Fibroblast of skin of left quadriceps (primary cell): Measurements from ENCODE around the gene MT1A.

Source experiments
- DNase-seq, 2 experiments: peaks; one replicate each; pipeline ENCODE4 v3.0.0-alpha.2; 2013; ENCODE audit warnings: low read depth in 2 of 2

The MT1A gene

DNA sequence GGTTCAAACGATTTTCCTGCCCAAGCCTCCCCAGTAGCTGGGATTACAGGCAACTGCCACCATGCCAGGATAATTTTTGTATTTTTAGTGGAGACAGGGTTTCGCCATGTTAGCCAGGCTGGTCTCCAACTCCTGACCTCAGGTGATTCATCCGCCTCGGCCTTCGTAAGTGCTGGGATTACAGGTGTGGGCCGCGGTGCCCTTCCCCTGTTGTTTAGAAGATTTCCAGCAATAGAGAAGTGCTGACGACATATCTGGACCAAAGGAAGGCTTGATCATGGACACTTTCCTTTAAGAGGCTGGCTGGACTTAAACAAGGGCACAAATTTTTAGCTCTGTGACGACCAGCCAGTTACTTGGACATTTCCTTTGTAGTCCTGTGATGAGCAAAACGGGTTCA lies 7.3 kb upstream of the MT1A start:
- DNase-seq: no peak

DNA sequence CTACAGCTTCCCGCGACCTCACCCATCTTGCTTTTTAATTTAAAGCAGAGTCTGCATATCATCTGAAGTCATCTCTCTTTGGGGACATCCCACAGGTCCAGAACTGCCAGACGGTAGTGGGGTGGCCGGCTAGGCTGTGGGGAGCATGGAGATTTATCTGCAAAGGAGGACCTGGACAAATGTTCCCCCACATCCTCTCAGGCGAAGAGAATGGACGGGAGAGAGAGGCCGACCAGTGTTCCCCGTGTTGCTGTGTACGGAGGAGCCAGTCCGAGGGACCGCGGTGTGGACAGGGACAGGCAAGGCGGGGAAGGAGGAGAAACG lies 6.7 kb upstream of the MT1A start:
- DNase-seq: no peak

DNA sequence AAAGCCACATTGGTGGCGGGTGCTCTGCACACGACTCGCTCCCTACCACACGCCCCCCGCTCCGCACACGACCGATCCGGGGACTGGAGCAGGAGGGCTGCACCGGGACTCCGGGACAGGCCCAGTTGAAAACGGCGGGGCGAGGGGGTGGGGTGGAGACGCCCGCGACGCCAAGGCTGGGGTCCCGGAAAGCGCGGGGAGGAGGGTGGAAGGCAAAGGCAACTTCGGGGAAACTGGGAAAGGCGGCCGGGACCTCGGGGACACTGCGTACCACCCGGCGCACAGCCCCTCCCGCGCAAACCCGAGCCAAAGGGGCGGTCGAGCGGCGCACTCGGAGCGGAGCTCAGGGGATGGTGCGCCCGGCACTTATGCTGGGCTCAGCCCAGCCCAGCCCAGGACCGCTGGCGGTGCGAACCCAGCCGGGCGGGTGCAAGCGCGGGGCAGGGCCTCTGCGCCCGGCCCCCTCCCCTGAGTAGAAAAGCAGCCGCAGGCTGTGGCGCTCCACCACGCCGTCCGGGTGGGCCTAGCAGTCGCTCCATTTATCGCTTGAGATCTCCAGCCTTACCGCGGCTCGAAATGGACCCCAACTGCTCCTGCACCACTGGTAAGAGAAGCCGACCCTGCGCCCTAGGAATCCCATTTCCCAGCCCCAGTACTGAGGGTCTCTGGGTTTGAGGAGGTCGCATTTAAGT lies 6.2 kb upstream of the MT1A start, which contains the start of gene MT1M:
Gene MT1M (plus strand): TSS at position 504 of the 692 bp plus-strand sequence. CDS start 73 bp downstream, at position 577.
- no peak for DNase-seq

GRCh38 chr16:56632848-56633365 lies 5.6 kb upstream of the MT1A start:
- DNase-seq: no peak

- DNase-seq: no peak
These were observed 4.9 kb upstream of the MT1A start for GRCh38 chr16:56633535-56633934.

DNA sequence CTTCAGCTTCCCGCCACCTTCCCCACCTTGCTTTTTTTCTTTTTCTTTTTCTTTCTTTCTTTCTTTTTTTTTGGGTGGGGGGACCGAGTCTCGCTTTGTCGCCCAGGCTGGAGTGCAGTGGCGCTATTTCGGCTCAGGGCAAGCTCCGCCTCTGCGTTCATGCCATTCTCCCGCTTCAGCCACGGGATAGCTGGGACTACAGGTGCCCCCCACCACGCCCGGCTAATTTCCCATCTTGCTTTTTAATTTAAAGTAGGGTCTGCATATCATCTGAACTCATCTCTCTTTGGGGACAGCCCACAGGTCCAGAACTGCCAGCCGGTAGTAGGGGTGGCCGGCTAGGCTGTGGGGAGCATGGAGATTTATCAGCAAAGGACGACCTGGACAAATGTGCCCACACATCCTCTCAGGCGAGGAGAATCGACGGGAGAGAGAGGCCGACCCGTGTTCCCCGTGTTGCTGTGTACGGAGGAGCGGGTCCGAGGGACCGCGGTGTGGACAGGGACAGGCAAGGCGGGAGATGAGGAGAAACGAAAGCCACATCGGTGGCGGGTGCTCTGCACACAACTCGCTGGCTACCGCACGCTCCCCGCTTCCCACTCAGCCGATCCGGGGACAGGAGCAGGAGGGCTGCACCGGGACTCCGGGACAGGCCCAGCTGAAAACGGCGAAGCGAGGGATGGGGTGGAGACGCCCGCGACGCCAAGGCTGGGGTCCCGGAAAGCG lies 3.6 kb upstream of the MT1A start:
- DNase-seq: no peak

GRCh38 chr16:56635441-56635967 lies 3.0 kb upstream of the MT1A start:
- no peak for DNase-seq

DNA sequence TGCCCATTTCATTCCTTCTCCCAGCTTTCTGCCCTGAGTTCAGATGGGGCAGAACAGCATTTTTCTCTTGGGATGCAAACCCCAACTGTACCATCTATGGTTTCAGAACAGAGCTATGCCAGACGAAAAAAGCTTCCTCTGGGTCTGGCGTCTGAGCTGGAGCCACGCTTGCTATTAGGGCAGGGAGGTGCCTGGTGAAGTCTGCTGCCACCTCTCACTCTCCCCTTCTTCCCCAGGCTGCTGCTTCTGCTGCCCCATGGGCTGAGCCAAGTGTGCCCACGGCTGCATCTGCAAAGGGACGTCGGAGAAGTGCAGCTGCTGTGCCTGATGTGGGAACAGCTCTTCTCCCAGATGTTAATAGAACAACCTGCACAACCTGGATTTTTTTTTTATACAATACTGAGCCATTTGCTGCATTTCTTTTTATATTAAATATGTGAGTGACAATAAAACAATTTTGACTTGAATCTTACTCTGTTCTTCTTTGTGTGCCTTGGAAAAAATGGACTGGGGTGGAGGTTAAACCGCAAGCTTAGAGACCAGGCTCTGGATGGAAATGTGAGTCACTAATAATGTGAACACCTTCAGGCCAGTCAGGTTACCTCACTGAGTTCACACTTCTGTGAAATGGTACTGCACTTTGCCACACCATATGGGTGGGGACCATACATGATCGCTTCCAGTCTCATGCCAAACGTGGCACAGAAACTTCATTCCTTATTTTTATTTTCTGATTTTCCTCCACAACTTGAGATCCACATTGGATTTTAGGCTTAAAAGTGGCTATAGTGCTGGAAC lies 1.7 kb upstream of the MT1A start:
- DNase-seq: no peak

DNA sequence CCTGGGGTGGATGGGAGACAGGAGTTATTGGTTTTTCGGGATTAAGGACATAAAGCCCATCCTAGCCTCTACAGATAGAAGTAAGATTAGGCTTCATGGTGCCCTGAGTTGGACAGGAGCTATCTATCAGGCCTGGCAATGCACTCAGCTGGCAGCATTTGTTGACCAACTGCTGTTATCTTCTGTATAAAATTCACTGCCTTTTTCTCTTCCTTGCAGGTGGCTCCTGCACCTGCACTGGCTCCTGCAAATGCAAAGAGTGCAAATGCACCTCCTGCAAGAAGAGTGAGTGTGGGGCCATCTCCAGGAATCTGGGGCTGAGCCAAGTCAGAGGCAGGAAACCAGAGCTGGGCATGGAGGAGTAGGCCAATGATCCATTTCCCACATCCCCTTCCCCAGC lies 579 bp downstream of the MT1A start:
- DNase-seq: no peak

DNA sequence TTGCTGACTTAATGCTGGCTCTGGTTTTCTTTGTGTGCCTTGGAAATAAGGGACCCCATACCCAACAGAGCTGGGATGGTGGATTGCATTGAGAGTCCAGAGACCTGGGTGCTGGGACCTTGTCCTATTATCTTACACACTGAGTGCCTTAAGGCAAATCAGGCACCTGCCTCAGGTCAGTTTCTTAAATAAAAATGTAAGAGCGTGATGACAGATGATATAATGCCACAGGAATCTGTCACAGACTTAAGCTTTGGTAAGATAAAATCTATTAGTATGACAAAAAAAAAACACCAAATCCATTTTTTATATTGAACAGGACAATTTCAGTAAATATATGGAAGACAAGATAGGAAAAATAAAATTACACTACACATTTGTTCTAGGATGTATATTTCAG lies 1.6 kb downstream of the MT1A start:
- no peak for DNase-seq

GRCh38 chr16:56641166-56641565 lies 2.7 kb downstream of the MT1A start:
- no peak for DNase-seq

- no peak for DNase-seq
These were observed 4.8 kb downstream of the MT1A start for GRCh38 chr16:56643080-56643778.

DNA sequence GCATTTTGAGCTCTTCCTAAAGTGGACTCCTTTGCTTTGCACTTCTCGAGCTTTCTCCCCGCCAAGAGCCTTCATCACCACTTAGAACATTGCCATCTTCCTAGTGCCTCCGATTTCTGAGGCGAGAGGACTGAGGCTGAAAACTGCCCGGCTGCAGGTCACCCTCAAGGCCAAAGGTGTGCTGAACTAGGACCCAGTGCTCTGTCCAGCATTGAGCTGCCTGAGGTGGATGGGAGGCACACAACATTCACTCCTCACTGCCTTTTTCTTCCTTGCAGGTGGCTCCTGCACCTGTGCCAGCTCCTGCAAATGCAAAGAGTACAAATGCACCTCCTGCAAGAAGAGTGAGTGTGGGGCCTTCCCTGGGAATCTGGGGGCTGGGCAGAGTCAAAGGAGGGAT lies 5.4 kb downstream of the MT1A start:
- no peak for DNase-seq

- no peak for DNase-seq
These were observed 6.8 kb downstream of the MT1A start for GRCh38 chr16:56645311-56645710.

- no peak for DNase-seq
These were observed 7.4 kb downstream of the MT1A start for GRCh38 chr16:56645838-56646237.

- DNase-seq: no peak
These were observed 9.4 kb downstream of the MT1A start for GRCh38 chr16:56647641-56648431.

DNA sequence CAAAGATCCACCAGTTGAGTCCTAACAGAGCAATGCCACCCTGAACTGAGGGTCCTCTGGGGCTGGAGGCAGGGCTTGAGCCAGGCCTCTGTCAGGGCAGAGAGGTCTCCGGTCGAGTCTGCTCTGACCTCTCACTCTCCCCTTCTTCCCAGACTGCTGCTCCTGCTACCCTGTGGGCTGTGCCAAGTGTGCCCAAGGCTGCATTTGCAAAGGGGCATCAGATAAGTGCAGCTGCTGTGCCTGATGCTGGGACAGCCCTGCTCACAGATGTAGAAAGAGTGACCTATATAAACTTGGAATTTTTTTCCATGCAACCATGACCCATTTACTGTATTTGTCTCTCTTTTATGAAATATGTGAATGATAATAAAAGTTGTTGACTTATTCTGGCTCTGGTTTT lies 10.8 kb downstream of the MT1A start:
- no peak for DNase-seq

GRCh38 chr16:56649820-56650219 lies 11.4 kb downstream of the MT1A start:
- DNase-seq: no peak

DNA sequence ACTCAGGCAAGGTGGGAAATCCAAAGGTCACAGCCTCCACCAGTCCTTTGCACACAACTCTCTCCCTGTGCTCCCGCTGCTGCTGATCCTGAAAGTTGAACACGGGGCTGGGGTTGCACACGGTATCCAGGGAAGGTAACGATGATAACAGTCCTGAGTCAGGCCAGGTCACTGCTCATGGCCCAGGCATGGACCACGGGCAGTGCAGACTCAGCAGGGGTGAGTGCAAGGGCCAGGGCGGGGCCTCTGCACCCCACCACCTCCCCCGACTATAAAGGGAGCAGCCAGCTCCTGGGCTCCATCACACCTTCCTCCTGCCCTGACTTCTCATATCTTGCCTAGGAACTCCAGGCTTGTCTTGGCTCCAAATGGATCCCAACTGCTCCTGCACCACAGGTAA lies 13.1 kb downstream of the MT1A start, which contains the start of gene MT1B:
Gene MT1B (plus strand): TSS at position 301 of the 400 bp plus-strand sequence. CDS start 68 bp downstream, at position 369.
- DNase-seq: no peak

DNA sequence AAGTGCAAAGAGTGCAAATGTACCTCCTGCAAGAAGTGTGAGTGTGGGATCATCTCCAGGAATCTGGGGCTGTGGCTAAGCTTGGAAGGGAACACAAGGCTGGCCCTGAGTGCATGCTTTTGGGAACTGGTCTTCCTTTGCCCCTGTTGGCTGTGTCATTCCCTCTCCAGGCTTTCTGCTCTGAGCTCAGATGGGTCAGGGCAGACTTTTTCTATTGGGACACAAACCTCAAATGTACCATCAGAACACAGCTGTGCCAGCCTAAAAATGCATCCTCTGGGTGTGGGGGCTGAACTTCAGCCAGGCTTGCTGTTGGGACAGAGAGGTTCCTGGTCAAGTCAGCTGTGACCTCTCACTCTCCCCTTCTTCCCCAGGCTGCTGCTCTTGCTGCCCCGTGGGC lies 14.1 kb downstream of the MT1A start:
- no peak for DNase-seq

DNA sequence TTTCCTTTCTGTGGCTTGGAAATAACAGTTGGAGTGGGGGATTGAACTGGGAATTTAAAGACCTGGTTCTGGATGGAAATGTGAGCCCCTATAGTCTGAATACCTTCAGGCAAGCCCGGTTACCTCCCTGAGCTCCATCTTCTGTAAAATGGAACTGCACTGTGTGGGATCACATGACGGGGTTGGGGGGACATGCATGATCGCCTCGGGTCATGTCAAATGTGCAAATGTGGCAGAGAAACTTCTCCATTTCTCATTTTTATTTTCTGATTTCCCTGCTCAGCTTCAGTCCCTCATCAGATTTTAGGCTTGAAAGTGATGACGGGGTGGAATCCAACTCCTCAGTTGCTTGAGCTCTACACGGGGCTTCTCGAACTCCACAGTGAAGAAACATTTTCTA lies 14.8 kb downstream of the MT1A start:
- no peak for DNase-seq
